Measurements from ENCODE around the gene HBP1.
"Not testable (repeated sequence)": the region's sequence is repeated elsewhere in the genome, so short reads cannot be mapped to it uniquely, and the experiment has no call there.

Gene HBP1

DNA sequence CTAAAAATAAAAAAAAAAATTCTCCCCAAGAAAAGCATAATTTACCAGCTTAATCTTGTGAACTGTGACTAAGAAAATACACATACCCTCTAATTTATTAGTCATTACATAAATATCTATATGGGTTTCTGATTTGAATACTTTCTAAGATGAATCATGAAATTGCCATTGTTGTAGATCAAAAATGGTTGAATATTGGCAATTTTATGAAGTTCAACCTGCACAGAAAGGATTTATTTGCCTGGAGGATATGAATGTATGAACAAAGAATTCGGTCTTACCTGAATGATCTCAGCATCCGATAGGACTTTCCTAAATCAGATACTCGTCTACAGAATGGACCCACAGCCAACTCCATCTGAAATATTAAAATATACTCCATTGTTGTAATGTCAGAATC, 61.5 kb downstream of the HBP1 start:
- DNase-seq: no peak

DNA sequence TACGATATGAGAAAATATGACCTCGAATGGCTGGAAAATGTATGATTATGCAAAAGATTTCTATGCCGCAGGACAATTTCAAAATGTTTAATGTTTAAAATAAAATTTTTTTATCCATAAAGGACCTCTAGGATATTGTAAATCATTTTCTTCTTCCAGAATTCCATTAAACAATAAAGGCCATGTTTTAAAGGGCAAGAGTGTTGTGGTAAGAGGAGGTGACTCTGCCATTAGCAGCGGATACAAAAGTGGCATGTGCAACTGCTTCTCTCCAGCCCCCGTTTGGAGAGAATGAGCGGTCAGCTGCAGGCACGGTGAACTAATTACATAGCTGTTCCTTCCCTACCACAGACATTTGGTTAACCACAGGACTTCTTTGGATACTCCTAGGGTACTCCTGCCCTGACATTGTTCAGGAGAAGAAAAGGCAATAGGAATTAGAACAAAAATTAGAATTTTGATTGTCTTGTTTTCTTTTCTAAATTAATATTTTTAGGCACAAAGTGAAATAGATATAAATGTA, 63.8 kb downstream of the HBP1 start:
- peak in 1 of 14 donors; percentile 89 for DNase-seq

- DNase-seq: peak in 3 of 14 donors; percentile 9 to 91 (median 21)
Measured at GRCh38 chr7:107233174-107233573, 64.4 kb downstream of the HBP1 start.

- peak in 1 of 14 donors; percentile 61 for DNase-seq
Measured at GRCh38 chr7:107233981-107234380, 65.2 kb downstream of the HBP1 start.

DNA sequence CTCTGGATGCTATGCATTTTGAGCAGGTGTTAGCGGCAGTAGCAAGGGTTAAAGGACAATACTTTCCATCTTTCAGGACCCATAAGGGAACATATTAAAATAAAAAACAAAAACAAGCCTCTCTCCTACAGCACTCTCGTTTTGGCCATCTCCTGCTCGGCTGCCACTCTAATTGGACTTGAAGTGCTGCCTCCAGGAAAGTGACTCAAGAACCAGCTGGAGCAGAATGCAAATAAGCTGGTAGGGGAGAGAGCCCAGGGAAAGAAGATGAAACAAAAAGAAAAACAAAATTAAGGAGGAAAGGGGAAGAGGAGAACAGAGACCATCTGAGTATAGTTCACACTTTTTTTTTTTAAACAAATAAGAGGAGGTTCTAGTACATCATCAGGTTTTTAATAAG, 65.6 kb downstream of the HBP1 start:
- DNase-seq: peak in 5 of 14 donors; percentile 5 to 76 (median 11)

DNA sequence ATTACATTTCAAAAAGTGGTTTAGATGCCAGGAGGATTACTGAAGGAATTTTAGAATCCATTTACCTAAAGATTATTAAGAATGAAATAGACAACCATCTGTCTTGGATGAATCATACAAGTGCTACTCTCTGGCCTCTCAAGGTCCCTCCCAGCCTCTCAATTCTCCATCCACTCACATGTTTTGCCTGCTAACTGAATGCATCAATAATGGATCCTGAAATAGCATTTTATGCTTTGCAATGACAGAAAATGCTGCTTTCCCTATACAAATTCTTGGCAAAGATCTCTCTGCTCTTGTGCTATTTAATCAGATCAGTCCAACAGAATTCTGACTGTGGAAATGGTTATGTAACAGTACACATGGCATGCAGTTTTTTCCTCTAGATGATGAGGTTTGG, 68.1 kb downstream of the HBP1 start:
- peak in 1 of 14 donors; percentile 90 for DNase-seq

DNA sequence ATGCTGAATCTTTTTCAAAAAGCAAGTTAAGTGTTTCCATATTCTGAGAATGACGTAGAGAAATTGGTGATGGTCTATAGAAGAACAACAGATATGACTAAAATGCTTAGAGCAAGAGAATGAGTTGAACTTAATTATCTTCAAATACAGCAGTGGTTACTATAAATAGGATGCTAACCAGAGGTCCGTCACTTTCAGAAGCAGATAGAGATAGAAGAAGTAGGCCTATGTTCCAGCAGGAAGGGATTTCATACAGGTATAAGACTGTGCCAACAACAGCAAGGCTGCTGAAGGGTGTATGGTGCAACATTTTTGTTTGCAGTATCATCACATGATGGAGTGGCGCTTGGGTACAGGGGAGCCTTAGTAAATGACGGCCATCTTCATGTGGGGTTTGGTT, 68.6 kb downstream of the HBP1 start:
- no peak for DNase-seq

DNA sequence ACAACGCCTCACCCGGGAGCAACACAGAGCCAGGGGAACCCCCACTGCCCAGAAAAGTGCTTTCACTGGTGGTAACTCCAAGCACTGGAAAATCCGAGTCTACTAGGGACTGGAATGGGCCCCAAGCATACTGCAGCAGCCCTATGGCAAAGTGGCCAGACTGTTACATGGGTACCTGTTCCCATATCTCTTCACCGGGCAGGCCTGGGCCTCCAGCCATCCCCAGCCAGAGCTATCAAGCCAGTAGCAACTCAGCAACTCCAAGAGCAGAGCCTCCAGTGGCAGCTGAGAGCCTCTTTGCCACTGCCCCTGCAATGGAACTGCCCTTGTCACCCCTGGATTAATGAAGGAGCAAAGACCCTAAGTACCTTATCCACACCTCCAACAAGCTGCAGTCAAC, 73.5 kb downstream of the HBP1 start:
- DNase-seq: no peak

GRCh38 chr7:107244613-107245012, 75.8 kb downstream of the HBP1 start:
- no peak for DNase-seq

GRCh38 chr7:107246836-107247235, 78.0 kb downstream of the HBP1 start:
- not testable (repeated sequence) for DNase-seq

DNA sequence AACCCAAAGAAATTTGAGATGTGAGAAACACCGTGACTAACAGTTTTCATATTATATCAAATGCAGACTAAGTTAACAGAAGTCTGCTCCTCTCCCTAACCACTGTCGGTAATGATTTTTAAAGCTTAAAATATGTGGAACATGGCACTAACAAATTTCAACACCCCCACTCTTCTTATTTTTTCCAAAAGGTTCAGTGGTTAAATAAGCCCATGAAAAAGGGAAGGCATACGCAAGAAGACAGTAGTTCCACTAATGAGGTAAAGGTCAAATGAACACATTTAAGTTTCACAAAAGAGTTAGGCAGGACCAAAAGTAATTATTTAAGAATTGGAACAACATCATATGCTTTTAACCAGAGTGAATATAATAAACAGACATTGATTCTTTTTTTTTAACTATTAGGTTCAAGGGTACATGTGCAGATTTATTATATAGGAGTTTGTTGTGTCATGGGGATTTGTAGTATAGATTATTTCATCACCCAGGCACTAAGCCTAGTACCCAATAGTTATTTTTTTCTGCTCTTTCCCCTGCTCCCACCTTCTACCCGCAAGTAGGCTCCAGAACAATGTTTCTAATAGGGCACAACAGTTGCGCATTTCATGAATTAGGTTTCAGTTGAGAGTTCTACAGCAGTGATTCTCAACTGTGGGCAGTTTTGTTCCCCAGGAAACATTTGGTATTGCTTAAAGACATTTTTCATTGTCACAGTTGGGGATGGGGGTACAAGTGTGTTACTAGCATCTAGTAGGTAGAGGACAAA, 79.9 kb downstream of the HBP1 start:
- no peak for DNase-seq

DNA sequence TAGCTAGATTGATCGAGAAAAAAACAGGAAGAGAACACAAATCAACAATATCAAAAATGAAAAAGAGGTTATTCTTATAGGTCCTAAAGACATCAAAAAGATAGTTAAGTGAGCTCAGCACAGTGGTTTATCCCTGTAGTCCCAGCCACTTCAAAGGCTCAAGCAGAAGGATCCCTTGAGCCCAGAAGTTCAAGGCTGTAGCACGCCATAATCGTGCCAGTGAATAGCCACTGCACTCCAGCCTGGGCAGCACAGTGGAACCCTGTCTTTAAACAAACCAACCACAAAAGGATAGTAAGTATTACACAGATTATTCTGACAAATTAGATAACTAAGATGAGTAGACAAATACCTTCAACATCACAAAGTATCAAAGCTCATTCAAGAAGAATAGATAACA, 83.2 kb downstream of the HBP1 start:
- no peak for DNase-seq
